ENCODE data around the gene PRAMEF8.
"Not testable (repeated sequence)": the region's sequence is repeated elsewhere in the genome, so short reads cannot be mapped to it uniquely, and the experiment has no call there.

PRAMEF8 gene

DNA sequence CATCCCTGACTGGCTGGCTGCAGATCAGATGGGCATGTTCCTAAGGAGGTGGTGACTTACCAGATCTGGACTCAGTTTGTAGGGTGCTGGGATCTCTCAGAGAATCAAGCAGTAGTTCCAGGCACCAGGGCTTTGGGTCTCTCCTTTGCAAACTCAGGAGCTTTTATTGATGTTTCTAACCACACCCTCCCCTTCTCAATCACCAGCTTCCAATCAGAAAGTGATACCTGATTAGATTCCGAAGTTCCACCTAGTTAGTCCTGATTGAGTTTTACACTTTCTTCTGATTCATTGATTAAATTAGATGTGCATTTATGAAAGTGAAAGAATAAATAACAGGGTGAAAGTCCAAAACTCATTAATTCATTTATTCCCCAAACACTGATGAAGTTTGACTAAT, at the start of gene PRAMEF8:
PRAMEF8 (minus strand) TSS at position 101 of the 400 bp plus-strand sequence. CDS start 1,046 bp downstream, outside the sequence.
- DNase-seq: not testable (repeated sequence)

DNA sequence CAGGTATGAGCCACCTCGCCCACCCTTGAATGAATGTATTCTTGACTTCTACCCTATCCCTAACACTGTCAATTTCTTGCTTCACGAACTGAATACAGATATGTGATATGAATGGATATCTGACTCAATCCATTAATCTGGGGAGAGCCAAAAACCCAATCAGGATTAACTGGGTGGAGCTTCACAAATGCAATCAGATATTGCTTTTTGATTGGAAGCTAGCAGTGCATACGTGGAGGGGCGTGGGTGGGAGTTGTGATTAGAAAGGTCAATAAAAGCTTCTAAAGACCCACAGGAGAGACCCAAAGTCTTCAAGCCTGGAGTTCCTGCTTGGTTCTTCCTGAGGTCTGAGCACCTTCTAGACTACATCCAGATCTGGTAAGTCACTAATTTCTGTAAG, 30.3 kb upstream of the PRAMEF8 start, which contains the start of gene PRAMEF15:
PRAMEF15 (plus strand) TSS at position 301 of the 400 bp plus-strand sequence. CDS start 2,827 bp downstream, outside the sequence.
- DNase-seq: not testable (repeated sequence)

DNA sequence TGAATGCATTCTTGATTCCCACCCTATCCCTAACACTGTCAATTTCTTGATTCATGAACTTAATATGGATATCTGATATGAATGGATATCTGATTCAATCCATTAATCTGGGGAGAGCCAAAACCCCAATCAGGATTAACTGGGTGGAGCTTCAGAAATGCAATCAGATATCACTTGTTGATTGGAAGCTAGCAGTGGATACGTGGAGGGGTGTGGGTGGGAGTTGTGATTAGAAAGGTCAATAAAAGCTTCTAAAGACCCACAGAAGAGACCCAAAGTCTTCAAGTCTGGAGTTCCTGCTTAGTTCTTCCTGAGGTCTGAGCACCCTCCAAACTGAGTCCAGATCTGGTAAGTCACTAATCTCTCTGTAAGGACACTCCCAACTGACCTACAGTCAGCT, 18.3 kb upstream of the PRAMEF8 start, which contains the start of gene PRAMEF33:
PRAMEF33 (plus strand) TSS at position 301 of the 400 bp plus-strand sequence. CDS start 2,416 bp downstream, outside the sequence.
- DNase-seq: not testable (repeated sequence)

DNA sequence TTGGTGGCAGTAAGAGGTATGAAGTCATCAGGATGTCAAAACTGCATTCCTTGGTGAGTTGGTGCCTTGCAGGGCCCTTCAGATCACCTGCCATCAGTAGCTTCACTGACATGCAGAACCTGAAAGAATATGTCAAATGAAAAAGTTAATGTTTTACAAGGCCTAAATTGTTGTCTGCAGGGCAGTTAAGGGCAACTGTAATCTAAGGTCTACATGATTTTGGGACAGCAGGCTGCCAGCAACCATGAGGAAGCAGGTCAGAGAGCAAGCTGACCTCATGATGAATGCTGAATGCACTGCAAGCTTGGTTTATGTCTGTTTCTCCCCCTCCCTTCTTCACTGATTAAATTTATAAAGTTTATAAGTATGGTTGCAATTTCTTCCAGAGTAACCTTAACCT, 17.3 kb upstream of the PRAMEF8 start:
- not testable (repeated sequence) for DNase-seq

DNA sequence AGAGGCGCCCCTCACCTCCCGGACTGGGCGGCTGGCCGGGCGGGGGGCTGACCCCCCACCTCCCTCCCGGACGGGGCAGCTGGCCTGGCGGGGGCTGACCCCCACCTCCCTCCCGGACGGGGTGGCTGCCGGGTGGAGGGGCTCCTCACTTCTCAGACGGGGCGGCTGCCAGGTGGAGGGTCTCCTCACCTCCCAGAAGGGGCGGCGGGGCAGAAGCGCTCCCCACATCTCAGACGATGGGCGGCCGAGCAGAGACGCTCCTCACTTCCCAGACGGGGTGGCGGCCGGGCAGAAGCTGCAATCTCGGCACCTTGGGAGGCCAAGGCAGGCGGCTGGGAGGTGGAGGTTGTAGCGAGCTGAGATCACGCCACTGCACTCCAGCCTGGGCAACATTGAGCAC, 13.8 kb upstream of the PRAMEF8 start:
- not testable (repeated sequence) for DNase-seq

DNA sequence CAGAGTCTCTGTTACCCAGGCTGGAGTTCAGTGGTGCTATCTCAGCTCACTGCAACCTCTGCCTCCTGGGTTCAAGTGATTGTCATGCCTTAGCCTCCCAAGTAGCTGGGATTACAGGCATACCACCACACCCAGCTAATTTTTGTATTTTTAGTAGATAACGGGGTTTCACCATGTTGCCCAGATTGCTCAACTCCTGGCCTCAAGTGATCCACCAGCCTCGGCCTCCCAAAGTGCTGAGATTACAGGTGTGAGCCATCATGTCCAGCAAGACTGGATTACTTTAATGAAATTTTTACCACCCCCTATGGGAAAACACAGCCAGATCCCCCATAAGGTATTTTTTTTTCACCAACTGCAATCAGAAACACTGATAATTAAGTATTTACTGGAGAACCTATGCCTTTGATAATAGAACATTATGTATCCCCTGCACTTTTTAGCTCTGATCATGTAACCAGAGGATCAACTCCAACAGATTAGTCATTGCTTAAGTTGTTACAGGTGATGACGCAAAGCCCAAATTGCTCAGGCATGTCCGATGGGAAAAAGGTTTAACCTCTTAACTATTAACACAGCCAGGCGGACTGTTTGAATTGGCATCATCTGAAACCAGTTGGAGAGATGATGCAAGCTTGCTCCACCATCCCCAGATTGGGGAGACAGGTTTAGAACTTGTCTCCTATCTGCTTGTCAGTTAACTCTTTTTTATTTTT, 12.4 kb upstream of the PRAMEF8 start:
- not testable (repeated sequence) for DNase-seq

DNA sequence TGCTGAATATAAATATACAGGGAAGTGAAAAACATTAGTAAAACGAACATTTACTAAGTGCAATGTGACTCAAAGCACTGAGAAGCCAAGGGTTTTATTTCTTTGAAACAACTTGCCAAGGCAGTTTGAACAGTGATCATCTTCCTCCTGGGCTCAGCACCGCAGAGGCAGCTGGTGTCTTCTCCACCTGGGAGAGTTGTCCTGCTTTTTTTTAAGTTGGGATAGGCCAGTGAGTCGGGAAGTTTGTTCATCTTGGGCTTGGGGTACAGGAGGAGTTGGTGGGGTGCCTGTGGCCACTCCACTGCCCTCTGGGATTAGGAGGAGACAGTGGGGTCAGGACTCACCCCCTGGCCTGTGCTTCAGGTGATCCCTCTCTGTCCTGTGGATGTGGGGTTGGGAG, 4.1 kb upstream of the PRAMEF8 start:
- not testable (repeated sequence) for DNase-seq

DNA sequence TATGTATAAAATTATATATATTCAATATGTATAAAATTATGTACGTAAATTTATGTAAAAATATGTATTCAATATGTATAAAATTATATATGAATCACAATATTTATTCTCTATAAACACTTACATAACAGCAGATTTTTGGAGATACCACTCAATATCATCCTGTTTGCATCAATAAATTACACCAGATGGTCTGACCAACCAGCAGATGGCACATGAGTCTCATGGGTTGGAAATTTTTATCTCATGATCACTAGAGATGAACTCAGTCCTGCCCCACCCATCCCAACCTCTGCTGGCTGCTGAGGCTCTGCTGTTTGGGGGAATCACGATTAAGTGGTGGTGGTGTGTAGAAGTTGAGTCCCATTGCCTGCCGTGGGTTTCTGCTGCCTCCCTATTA, 5.3 kb downstream of the PRAMEF8 start:
- not testable (repeated sequence) for DNase-seq

DNA sequence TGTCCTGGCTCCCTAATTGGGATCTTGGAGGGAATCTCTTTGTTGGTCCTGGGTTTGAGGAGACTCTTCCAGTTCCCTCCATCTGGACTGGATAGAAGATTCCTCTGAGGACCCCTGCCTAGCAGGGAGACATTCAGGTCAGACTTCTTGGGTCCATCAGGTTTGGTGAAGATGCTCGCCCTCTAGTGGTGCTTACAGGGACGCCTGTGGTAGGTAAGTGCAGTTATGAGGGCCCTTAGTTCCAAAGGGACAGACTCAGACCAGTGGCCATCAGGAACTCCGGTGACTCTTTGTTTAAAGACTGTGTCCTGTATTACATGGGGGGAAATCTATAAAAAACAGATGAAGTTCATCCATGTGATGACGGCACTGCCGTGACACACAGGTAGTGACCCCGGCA, 7.9 kb downstream of the PRAMEF8 start:
- not testable (repeated sequence) for DNase-seq

DNA sequence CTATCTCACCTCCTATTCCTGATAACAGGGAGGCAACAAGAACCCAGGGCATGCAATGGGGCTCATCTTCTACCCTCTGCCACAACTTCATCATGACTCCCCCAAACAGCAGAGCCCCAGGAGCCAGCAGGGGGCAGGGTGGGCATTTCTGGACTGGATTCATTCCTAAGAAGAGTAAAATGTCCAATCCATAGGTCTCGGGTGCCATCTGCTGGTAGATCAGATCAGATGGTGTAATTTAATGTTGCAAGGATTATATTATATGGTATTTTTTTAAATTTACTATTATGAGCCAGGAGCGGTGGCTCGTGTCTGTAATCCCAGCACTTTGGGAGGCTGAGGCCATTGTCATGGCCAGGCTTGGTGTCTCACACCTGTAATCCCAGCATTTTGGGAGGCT, 19.8 kb downstream of the PRAMEF8 start:
- not testable (repeated sequence) for DNase-seq

DNA sequence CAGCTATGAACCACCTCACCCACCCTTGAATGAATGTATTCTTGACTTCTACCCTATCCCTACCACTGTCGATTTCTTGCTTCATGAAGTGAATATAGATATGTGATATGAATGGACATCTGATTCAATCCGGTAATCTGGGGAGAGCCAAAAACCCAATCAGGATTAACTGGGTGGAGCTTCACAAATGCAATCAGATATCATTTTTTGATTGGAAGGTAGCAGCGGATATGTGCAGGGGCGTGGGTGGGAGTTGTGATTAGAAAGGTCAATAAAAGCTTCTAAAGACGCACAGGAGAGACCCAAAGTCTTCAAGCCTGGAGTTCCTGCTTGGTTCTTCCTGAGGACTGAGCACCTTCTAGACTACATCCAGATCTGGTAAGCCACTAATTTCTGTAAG, 31.0 kb downstream of the PRAMEF8 start, which contains the start of gene PRAMEF5:
PRAMEF5 (plus strand) TSS at position 301 of the 400 bp plus-strand sequence. CDS start 5,071 bp downstream, outside the sequence.
- not testable (repeated sequence) for DNase-seq

DNA sequence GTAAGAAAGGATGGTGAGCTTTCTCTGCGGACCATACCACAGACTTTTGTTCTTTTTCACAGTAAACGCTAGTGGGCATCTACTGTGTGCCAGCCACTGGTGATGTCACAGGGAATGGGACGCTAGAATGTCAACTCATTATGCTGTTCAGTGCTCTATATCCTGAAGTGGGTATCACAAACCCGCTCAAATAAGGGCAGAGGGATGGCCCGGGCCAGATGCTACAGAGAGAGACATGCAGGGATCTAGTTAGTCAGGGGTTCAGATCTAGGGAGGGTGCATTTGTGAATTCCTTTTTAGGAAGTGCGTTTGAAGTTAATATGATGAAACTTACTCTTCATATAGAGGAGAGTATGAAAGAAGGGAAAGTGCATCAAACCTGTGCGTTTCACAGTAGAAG, 37.8 kb downstream of the PRAMEF8 start:
- not testable (repeated sequence) for DNase-seq

DNA sequence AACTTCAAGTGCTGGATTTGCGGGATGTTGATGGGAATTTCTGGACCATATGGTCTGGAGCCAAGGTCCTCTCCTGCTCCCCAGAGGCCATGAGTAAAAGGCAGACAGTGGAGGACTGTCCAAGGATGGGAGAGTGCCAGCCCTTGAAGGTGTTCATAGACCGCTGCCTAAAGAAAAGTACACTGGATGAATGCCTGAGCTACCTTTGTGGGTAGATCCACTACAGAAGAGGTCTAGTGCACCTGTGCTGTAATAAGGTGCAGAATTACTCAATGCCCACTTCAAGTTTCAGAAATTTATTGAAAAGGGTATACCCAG, 38.4 kb downstream of the PRAMEF8 start:
- DNase-seq: not testable (repeated sequence)

DNA sequence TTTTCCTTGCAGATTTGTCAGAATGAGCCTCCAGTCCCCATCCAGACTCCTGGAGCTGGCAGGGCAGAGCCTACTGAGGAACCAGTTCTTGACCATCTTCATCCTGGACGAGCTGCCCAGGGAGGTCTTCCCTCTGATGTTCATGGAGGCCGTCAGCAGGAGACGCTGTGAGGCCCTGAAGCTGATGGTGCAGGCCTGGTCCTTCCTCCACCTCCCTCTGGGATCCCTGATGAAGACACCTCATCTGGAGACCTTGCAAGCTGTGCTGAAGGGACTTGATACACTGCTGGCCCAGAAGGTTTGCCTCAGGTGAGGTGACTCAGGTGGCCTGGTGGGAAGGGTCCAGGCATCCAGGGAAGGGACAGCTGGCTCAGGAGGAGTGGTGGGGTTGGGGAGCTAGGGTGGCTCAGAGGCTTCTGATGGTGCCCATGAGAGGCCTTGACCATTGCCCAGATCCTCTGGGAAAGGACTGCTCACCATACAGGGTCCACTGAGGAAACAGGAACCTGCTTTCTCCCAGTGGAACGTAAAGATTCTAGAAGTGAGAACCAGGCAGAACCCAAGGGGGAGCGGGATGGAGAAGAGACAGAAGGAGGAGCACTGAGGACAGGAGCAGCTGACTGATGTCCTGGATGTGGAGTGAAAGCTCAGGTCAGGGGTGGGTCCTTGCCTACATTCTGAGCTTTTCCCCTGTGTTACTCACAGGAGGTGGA, 38.9 kb downstream of the PRAMEF8 start:
- not testable (repeated sequence) for DNase-seq

DNA sequence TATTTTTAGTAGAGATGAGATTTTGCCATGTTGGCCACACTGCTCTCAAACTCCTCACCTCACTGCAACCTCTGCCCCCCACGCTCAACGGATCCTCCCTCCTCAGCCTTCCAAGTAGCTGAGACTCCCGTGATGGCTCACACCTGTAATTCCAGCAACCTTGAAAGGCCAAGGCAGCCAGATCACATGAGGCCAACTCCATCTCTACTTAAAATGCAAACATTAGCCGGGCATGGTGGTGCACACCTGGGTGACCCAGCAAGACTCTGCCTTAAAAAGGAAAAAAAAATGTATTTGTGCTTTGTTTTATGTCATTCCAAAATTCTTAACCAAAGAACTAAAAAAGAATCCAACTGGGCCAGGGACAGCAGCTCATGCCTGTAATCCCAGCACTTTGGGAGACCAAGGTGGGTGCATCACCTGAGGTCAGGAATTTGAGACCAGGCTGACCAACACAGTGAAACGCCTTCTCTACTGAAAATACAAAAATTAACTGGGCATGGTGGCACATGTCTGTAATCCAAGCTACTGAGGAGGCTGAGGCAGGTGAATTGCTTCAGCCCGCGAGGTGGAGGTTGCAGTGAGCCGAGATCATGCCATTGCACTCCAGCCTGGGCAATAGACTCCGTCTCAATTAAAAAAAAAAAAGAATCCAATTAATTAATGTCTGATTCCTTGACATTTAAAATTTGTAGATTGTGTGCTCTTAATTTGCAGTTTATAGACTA, 41.2 kb downstream of the PRAMEF8 start:
- DNase-seq: not testable (repeated sequence)

DNA sequence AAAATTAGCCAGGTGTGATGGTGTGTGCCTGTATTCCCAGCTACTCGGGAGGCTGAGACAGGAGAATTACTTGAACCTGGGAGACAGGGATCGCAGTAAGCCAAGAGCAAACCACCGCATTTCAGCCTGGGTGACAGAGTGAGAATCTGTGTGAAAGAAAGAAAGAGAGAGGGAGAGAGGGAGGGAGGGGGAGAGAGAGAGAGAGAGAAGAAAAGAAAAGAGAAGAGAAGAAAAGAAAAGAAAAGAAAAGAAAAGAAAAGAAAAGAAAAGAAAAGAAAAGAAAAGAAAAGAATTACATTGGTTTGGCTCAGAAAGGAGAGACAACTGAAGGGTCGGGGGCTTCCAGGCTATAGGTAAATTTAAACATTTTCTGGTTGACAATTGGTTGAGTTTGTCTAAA, 45.3 kb downstream of the PRAMEF8 start:
- not testable (repeated sequence) for DNase-seq

DNA sequence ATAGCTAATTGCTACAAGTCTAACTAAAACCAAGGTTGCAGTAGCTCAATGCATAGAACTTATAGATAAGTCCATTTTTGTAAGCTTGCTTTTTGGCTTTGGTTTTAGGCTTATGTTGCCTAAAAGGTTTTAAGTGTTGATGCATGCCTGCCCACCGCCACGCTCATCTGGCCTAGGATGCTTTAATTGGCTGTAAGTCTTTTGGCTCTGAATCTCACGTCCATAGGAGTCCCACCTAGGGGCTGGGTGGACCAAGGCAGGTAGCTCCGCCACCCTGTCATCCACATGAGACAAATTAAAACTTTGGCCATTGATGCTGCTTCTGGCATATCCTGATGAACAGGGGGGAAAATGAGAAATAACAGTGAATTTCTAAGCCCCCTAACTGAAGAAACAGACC, 47.4 kb downstream of the PRAMEF8 start:
- not testable (repeated sequence) for DNase-seq

DNA sequence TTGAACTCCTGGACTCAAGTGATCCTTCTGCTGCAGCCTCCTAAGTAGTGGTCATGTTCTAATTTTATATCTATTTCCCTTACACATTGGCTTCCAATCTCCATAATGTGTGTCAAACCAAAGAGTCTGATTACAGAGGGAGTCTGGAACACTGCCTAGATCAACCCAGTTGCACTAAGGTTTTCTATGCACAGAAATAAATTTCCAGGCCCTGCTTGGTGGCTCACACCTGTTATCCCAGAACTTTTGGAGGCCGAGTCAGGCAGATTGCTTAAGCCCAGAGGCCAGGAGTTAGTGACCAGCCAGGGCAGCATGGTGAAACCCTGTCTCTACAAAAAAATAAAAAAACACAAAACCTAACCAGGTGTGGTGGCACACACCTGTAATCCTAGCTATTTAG, 50.9 kb downstream of the PRAMEF8 start:
- DNase-seq: not testable (repeated sequence)

DNA sequence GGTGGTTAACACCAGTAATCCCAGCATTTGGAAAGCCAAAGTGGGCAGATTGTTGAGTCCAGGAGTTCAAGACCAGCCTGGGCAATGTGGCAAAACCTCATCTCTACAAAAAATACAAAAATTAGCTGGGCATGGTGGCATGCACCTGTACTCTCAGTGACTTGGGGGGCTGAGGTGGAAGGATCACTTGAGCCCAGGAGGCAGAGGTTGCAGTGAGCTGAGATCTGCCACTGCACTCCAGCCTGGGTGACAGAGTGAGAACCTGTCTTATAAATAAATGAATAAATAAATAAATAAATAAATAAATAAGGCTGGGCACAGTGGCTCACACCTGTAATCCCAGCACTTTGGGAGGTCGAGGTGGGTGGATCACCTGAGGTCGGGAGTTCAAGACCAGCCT, 52.9 kb downstream of the PRAMEF8 start:
- not testable (repeated sequence) for DNase-seq
